ENCODE results near the gene NBEA.

Gene NBEA, protein sequence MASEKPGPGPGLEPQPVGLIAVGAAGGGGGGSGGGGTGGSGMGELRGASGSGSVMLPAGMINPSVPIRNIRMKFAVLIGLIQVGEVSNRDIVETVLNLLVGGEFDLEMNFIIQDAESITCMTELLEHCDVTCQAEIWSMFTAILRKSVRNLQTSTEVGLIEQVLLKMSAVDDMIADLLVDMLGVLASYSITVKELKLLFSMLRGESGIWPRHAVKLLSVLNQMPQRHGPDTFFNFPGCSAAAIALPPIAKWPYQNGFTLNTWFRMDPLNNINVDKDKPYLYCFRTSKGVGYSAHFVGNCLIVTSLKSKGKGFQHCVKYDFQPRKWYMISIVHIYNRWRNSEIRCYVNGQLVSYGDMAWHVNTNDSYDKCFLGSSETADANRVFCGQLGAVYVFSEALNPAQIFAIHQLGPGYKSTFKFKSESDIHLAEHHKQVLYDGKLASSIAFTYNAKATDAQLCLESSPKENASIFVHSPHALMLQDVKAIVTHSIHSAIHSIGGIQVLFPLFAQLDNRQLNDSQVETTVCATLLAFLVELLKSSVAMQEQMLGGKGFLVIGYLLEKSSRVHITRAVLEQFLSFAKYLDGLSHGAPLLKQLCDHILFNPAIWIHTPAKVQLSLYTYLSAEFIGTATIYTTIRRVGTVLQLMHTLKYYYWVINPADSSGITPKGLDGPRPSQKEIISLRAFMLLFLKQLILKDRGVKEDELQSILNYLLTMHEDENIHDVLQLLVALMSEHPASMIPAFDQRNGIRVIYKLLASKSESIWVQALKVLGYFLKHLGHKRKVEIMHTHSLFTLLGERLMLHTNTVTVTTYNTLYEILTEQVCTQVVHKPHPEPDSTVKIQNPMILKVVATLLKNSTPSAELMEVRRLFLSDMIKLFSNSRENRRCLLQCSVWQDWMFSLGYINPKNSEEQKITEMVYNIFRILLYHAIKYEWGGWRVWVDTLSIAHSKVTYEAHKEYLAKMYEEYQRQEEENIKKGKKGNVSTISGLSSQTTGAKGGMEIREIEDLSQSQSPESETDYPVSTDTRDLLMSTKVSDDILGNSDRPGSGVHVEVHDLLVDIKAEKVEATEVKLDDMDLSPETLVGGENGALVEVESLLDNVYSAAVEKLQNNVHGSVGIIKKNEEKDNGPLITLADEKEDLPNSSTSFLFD (N-terminal part only)

DNA sequence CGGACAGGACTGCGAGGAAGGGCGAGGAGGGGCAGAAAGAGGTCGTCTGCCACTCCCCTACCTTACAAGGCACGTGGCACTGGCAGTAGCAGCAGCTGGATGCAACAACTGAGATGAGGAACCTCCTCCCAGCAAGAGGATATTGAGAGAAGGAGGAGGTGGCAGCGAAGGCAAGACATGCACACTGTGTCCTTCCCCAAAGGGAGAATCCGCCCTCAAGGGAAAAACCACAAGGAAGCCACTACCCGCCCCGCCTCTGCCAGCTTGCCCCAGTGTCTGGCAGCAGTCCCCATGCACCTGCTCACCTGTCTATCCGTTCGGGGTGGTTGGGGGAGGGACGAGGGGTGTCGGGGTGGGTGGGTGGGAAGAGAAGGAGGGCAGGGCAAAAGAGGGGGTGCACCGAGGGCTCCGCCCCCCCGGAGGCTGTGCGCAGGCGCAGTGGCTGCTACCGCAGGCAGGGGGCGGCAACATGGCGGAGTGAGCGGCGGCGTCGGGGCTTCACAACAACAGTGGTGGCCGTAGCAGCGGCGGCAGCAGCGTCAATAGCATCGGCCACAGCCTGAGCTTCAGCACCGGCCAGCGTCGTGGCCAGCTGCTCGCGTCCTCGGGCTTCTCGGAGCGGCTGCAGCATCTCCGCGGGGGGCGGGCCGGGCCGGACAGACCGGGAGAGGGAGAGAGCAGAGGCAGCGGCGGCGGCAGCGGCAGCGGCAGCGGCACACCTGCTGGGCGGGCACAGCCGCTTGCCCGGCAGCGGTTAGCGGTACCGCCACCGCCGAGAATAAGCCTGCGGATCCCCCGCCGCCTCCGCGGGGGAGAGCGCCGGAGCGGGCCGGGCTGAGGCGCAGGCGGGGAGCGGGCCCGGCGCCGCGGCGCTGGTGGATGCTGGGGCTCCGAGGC, at the start of gene NBEA:
TSS of gene NBEA (plus strand) at position 436 of the 897 bp plus-strand sequence. CDS start 551 bp downstream, outside the sequence.
- peak within 1 kb of the TSS; percentile 66 for H3K4me3 ChIP-seq (ENCODE audit: low read depth, low read length)
- DNase-seq (ENCODE audit: low read depth) = peak; percentile 46
- TF ChIP-seq, protein P1, sequence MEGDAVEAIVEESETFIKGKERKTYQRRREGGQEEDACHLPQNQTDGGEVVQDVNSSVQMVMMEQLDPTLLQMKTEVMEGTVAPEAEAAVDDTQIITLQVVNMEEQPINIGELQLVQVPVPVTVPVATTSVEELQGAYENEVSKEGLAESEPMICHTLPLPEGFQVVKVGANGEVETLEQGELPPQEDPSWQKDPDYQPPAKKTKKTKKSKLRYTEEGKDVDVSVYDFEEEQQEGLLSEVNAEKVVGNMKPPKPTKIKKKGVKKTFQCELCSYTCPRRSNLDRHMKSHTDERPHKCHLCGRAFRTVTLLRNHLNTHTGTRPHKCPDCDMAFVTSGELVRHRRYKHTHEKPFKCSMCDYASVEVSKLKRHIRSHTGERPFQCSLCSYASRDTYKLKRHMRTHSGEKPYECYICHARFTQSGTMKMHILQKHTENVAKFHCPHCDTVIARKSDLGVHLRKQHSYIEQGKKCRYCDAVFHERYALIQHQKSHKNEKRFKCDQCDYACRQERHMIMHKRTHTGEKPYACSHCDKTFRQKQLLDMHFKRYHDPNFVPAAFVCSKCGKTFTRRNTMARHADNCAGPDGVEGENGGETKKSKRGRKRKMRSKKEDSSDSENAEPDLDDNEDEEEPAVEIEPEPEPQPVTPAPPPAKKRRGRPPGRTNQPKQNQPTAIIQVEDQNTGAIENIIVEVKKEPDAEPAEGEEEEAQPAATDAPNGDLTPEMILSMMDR (IDR thresholded peaks at IDR 0.05; ENCODE audit: control insufficient read depth, extremely low read depth, insufficient read depth) = no peak

DNA sequence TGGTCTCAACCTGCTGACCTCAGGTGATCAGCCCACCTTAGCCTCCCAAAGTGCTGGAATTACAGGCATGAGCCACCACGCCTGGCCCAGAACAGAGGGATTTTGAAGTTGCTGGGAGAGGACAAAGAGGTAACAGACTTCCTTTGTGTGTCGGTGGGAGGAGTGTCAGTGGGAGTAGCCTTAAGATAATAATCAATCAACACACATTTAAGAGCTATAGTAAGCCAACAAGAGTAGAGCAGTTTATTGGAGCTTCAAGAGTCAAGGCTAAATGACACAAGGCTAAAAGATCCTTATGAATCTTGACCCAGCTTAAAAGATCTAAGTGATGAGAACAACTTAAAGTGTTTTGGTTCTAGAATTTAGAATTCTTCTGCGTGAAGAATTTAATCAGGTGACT, 47.3 kb upstream of the NBEA start:
- TF ChIP-seq, protein P1 (IDR thresholded peaks at IDR 0.05; ENCODE audit: control insufficient read depth, extremely low read depth, insufficient read depth) = no peak
- DNase-seq (ENCODE audit: low read depth) = peak; percentile 1
- H3K4me3 ChIP-seq (ENCODE audit: low read depth, low read length) = no peak overlapping the region

DNA sequence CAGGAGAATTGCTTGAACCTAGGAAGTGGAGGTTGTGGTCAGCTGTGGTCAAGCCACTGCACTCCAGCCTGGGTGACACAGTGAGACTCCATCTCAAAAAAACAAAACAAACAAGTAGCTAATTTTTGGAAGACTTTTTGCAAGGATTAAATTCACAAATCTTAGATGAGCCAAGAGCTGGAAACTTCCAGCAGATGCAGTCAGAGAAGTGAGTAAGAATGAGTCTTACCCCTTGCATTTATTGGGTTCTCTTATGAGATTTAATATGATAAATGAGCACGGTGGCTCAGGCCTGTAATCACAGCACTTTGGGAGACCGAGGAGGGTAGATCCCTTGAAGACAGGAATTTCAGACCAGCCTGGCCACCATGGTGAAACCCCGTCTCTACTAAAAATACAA, 44.9 kb upstream of the NBEA start:
- TF ChIP-seq, protein P1 (IDR thresholded peaks at IDR 0.05; ENCODE audit: control insufficient read depth, extremely low read depth, insufficient read depth) = no peak
- no peak for DNase-seq (ENCODE audit: low read depth)
- H3K4me3 ChIP-seq (ENCODE audit: low read depth, low read length) = no peak overlapping the region

DNA sequence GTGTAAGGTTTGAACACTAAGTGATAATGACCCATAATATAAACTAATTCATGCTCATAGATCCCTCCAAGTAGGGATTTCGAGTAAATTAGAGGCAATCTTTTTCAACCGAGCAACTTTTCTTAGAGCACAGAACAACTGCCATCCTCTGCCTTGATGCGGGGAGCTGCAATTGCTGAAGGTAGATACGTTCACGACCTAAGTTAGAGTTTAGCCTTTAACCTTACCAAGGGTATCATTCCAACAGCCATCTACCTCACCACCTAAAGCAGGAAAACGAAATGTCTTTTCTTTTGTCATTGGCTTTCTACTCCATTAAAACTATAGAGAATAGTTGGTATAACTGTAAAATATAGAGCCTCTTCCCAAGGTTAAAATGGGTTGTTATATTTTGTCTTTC, 42.2 kb upstream of the NBEA start:
- no peak overlapping the region for H3K4me3 ChIP-seq (ENCODE audit: low read depth, low read length)
- TF ChIP-seq, protein P1 (IDR thresholded peaks at IDR 0.05; ENCODE audit: control insufficient read depth, extremely low read depth, insufficient read depth) = no peak
- no peak for DNase-seq (ENCODE audit: low read depth)

DNA sequence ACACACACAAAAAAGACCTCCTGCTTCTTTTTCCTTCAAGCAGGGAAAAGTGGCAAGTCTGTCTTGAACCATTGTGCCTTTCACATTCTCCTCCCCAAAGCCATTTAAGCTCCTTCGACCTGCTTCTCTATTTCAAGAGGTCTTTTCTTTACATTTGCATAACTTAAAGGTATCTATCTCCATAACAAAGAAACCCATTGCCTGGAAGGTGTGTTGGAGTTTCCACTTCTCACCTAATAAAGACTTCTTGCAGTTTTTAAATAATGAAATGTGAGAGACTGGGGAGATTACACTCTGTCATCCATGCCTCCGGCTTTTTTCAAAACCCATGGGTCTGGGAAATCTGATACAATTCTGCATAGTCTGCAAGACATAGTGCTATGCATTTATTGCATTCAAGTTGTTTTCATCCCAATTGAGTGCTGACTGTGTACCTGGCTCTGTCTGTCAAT, 41.8 kb upstream of the NBEA start:
- TF ChIP-seq, protein P1 (IDR thresholded peaks at IDR 0.05; ENCODE audit: control insufficient read depth, extremely low read depth, insufficient read depth) = no peak
- DNase-seq (ENCODE audit: low read depth) = no peak
- no peak overlapping the region for H3K4me3 ChIP-seq (ENCODE audit: low read depth, low read length)

DNA sequence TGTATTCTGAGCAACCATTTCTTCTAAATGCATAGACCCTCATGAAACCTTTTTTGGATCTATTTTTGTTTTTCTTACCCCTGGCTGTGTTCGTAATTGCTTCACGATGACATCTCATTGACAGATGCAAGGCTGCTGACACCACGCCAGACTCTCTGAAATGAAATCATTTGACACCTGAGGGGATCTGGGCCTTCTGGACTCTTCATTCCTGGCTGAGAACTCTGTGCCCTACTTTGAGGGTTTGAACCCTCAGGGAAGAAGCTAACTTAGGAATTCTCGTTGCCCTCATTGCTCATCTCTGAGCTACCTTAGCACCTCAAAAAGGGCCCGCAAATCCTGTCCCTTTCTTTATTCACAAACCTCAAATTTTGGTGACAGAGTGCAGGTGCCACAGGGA, 40.5 kb upstream of the NBEA start:
- TF ChIP-seq, protein P1 (IDR thresholded peaks at IDR 0.05; ENCODE audit: control insufficient read depth, extremely low read depth, insufficient read depth) = no peak
- no peak for DNase-seq (ENCODE audit: low read depth)
- no peak overlapping the region for H3K4me3 ChIP-seq (ENCODE audit: low read depth, low read length)
